HEK293 (cell line): ENCODE measurements around the gene PHF23.

Source experiments
- CTCF ChIA-PET: fragments of 350-600 bp; formaldehyde crosslinking; extraction: SDS; loops from one replicate; lab custom pipeline; 2021; ENCODE audit warnings: antibody characterized with exemption; lab: Yijun Ruan, JAX
- POLR2A ChIA-PET: fragments of 300-600 bp; formaldehyde crosslinking; extraction: SDS; loops from one replicate; lab custom pipeline; 2020; ENCODE audit warnings: antibody characterized with exemption, inconsistent platforms; lab: Yijun Ruan, JAX
- H3K27ac ChIP-seq: fragments of 200-500 bp; sonication (Bioruptor generic); 2 replicates; pipeline ENCODE4 v1.5.1; 2014; ENCODE audit warnings: low read depth, low read length, control low read depth, inconsistent platforms; ENCODE audit errors: extremely low read depth
- H3K36me3 ChIP-seq, 2 experiments: fragments of 200-500 bp in 1 of 2; sonication (Bioruptor generic) in 1 of 2; 1 replicate in 1 of 2; 2 replicates in 1 of 2; pipeline ENCODE4 v1.5.1; 2014 to 2017; ENCODE audit warnings: inconsistent platforms in 2 of 2, low read length in 2 of 2; ENCODE audit not compliant: control insufficient read depth in 2 of 2, insufficient read depth in 1 of 2
- H3K4me1 ChIP-seq: fragments of 200-500 bp; sonication (Bioruptor generic); 2 replicates; pipeline ENCODE4 v1.5.1; 2014; ENCODE audit warnings: mild to moderate bottlenecking, low read length, inconsistent platforms; ENCODE audit not compliant: control insufficient read depth, insufficient read depth
- H3K4me3 ChIP-seq: 2 replicates; pipeline ENCODE4 v1.5.1; 2011; ENCODE audit warnings: low read depth, mild to moderate bottlenecking, control low read depth, low read length, moderate library complexity
- H3K9me3 ChIP-seq: fragments of 200-500 bp; sonication (Bioruptor generic); 2 replicates; pipeline ENCODE4 v1.5.1; 2014; ENCODE audit warnings: low read depth, low read length, inconsistent platforms; ENCODE audit not compliant: control insufficient read depth, insufficient read depth
- ATF2 ChIP-seq: fragments of 450-650 bp; formaldehyde crosslinking; IDR thresholded peaks from 2 replicates; pipeline ENCODE4 v1.5.1; 2016; ENCODE audit warnings: missing biosample characterization, missing genetic modification characterization, low read depth
- FEZF1 ChIP-seq: fragments of 450-650 bp; formaldehyde crosslinking; IDR thresholded peaks from 2 replicates; pipeline ENCODE4 v1.5.1; 2016; ENCODE audit warnings: missing biosample characterization, missing genetic modification characterization
- GFI1B ChIP-seq: fragments of 450-650 bp; formaldehyde crosslinking; IDR thresholded peaks from 2 replicates; pipeline ENCODE4 v1.5.1; 2016; ENCODE audit warnings: missing biosample characterization, missing genetic modification characterization
- GLIS1 ChIP-seq: fragments of 450-650 bp; formaldehyde crosslinking; IDR thresholded peaks from 2 replicates; pipeline ENCODE4 v1.5.1; 2016; ENCODE audit warnings: missing biosample characterization, missing genetic modification characterization
- KLF1 ChIP-seq: fragments of 450-650 bp; formaldehyde crosslinking; IDR thresholded peaks from 2 replicates; pipeline ENCODE4 v1.5.1; 2016; ENCODE audit warnings: missing biosample characterization, missing genetic modification characterization
- KLF17 ChIP-seq: fragments of 450-650 bp; formaldehyde crosslinking; IDR thresholded peaks from 2 replicates; pipeline ENCODE4 v1.5.1; 2016; ENCODE audit warnings: missing biosample characterization, missing genetic modification characterization
- KLF7 ChIP-seq: fragments of 450-650 bp; formaldehyde crosslinking; IDR thresholded peaks from 2 replicates; pipeline ENCODE4 v1.5.1; 2016; ENCODE audit warnings: missing biosample characterization, missing genetic modification characterization, borderline replicate concordance
- KLF8 ChIP-seq: fragments of 450-650 bp; formaldehyde crosslinking; IDR thresholded peaks from 2 replicates; pipeline ENCODE4 v1.5.1; 2016; ENCODE audit warnings: missing biosample characterization, missing genetic modification characterization
- MZF1 ChIP-seq: fragments of 450-650 bp; formaldehyde crosslinking; IDR thresholded peaks from 2 replicates; pipeline ENCODE4 v1.5.1; 2017; ENCODE audit warnings: missing biosample characterization, missing genetic modification characterization, borderline replicate concordance
- PRDM1 ChIP-seq: fragments of 450-650 bp; formaldehyde crosslinking; IDR thresholded peaks from 2 replicates; pipeline ENCODE4; 2016; ENCODE audit warnings: missing biosample characterization, missing genetic modification characterization
- SALL2 ChIP-seq: fragments of 450-650 bp; formaldehyde crosslinking; IDR thresholded peaks from 2 replicates; pipeline ENCODE4 v1.5.0; 2017; ENCODE audit warnings: missing biosample characterization, mild to moderate bottlenecking, missing genetic modification characterization, borderline replicate concordance
- SCRT1 ChIP-seq: fragments of 450-650 bp; formaldehyde crosslinking; IDR thresholded peaks from 2 replicates; pipeline ENCODE4 v1.5.1; 2016; ENCODE audit warnings: missing biosample characterization, missing genetic modification characterization, borderline replicate concordance
- SP3 ChIP-seq: fragments of 450-650 bp; formaldehyde crosslinking; IDR thresholded peaks from 2 replicates; pipeline ENCODE4 v1.5.1; 2016; ENCODE audit warnings: missing biosample characterization, missing genetic modification characterization
- ZBTB17 ChIP-seq: fragments of 450-650 bp; formaldehyde crosslinking; IDR thresholded peaks from 2 replicates; pipeline ENCODE4 v1.5.1; 2016; ENCODE audit warnings: missing biosample characterization, missing genetic modification characterization
- ZBTB21 ChIP-seq: fragments of 450-650 bp; formaldehyde crosslinking; IDR thresholded peaks from 2 replicates; pipeline ENCODE4 v1.5.1; 2017; ENCODE audit warnings: missing biosample characterization, missing genetic modification characterization
- ZBTB26 ChIP-seq: fragments of 450-650 bp; formaldehyde crosslinking; optimal IDR thresholded peaks from 2 replicates; pipeline ENCODE3; 2016; ENCODE audit warnings: missing biosample characterization, mild to moderate bottlenecking, missing genetic modification characterization
- ZFHX2 ChIP-seq: fragments of 450-650 bp; formaldehyde crosslinking; conservative IDR thresholded peaks from 2 replicates; pipeline ENCODE4 v1.5.1; 2016; ENCODE audit warnings: missing biosample characterization, missing genetic modification characterization
- ZNF239 ChIP-seq: fragments of 450-650 bp; formaldehyde crosslinking; IDR thresholded peaks from 2 replicates; pipeline ENCODE4 v1.5.1; 2016; ENCODE audit warnings: missing biosample characterization, missing genetic modification characterization
- ZNF341 ChIP-seq: fragments of 450-650 bp; formaldehyde crosslinking; IDR thresholded peaks from 2 replicates; pipeline ENCODE4; 2016; ENCODE audit warnings: low read depth, missing biosample characterization, missing genetic modification characterization
- ZNF354C ChIP-seq: fragments of 450-650 bp; formaldehyde crosslinking; IDR thresholded peaks from 2 replicates; pipeline ENCODE4 v1.5.1; 2016; ENCODE audit warnings: missing biosample characterization, missing genetic modification characterization, low read depth, borderline replicate concordance
- ZNF391 ChIP-seq: fragments of 450-650 bp; formaldehyde crosslinking; IDR thresholded peaks from 2 replicates; pipeline ENCODE4 v1.5.1; 2016; ENCODE audit warnings: low read depth, missing biosample characterization, missing genetic modification characterization, borderline replicate concordance
- ZNF777 ChIP-seq: fragments of 450-650 bp; formaldehyde crosslinking; IDR thresholded peaks from 2 replicates; pipeline ENCODE4 v1.5.1; 2017; ENCODE audit warnings: missing biosample characterization, missing genetic modification characterization, borderline replicate concordance
- TF ChIP-seq, protein P1 (sequence below): fragments of 450-650 bp; formaldehyde crosslinking; IDR thresholded peaks from 2 replicates; pipeline ENCODE4 v1.5.1; 2017; ENCODE audit warnings: missing biosample characterization, missing genetic modification characterization
- TF ChIP-seq, protein P2 (sequence below): fragments of 450-650 bp; formaldehyde crosslinking; IDR thresholded peaks from 2 replicates; pipeline ENCODE4 v1.5.1; 2017; ENCODE audit warnings: missing biosample characterization, missing genetic modification characterization

PHF23 gene

DNA sequence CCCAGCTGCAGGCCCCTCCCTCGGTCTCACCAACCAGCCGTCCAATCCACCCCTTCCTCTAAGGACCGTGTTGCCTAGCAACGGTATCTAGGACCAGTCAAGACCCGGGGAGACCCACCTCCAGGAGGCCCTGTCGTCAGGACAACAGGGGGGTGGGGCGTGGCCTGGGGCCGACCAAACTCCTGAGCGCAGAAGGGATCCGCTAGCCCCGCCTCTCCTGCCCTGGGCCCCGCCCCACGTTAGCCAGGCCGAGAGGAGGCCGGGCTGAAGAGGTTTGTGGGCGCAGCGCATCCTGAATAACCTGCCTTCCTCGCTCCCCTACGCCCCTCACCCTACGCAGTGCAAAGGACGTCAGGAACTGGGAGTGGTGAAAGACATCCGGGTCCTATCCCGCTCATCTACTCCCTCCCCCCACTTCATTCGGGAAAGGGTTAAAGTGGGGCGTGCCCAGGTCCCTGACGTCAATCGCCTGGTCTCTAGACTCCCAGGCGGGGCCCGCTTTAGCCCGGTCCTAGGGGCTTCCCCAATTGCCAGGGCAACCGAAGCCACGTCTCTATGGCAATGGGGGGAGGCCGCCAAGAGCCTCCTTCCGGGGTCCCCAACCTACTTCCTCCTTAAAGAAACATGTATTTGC, 34.3 kb downstream of the PHF23 start (continued):
- TF ChIP-seq ZBTB21 (tag by site-specific recombination) (peak; percentile 68; the same call in 1 of the 2 replicates), ZFHX2 (tag by site-specific recombination) (peak; percentile 60; the same call in 1 of the 2 replicates), KLF1 (tag by site-specific recombination) (peak; percentile 74), SALL2 (no peak), ATF2 (tag by site-specific recombination) (peak; percentile 55), KLF7 (tag by site-specific recombination) (no peak), GLIS1 (tag by site-specific recombination) (peak; percentile 51), SP3 (tag by site-specific recombination) (peak; percentile 89), KLF17 (tag by site-specific recombination) (peak; percentile 77), GFI1B (tag by site-specific recombination) (no peak), ZBTB17 (tag by site-specific recombination) (peak; percentile 87), SCRT1 (tag by site-specific recombination) (no peak), ZNF777 (tag by site-specific recombination) (0 out of 2 replicates have a peak, but pooled peaks have one; percentile 40), KLF8 (tag by site-specific recombination) (peak; percentile 52; the same call in 1 of the 2 replicates)
- TF ChIP-seq, protein P1, sequence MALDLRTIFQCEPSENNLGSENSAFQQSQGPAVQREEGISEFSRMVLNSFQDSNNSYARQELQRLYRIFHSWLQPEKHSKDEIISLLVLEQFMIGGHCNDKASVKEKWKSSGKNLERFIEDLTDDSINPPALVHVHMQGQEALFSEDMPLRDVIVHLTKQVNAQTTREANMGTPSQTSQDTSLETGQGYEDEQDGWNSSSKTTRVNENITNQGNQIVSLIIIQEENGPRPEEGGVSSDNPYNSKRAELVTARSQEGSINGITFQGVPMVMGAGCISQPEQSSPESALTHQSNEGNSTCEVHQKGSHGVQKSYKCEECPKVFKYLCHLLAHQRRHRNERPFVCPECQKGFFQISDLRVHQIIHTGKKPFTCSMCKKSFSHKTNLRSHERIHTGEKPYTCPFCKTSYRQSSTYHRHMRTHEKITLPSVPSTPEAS (tag by site-specific recombination) = no peak

GRCh38 chr17:7204336-7204735, 34.9 kb downstream of the PHF23 start:
- Histone ChIP-seq H3K9me3 (no peaks in the 10 kb centered on the region), H3K36me3 (peaks cover 14 to 31% of the 10 kb centered on the region in 2 experiments), H3K4me3 (no peak overlapping the region)
- CTCF ChIA-PET = interaction anchor here (0.6 to 1.3 kb wide), 3 partner anchors 159 to 867 kb away, joined by 3 to 4 read pairs (median 4); no protein-coding TSS in a partner anchor
- TF ChIP-seq FEZF1 (tag by site-specific recombination) (no peak), ZNF341 (no peak), MZF1 (tag by site-specific recombination) (no peak), PRDM1 (no peak), ZBTB26 (no peak), ZNF391 (tag by site-specific recombination) (no peak), ZNF239 (tag by site-specific recombination) (no peak), ZNF354C (no peak)
- TF ChIP-seq, protein P2, sequence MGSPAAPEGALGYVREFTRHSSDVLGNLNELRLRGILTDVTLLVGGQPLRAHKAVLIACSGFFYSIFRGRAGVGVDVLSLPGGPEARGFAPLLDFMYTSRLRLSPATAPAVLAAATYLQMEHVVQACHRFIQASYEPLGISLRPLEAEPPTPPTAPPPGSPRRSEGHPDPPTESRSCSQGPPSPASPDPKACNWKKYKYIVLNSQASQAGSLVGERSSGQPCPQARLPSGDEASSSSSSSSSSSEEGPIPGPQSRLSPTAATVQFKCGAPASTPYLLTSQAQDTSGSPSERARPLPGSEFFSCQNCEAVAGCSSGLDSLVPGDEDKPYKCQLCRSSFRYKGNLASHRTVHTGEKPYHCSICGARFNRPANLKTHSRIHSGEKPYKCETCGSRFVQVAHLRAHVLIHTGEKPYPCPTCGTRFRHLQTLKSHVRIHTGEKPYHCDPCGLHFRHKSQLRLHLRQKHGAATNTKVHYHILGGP (tag by site-specific recombination) = no peak
- TF ChIP-seq, all 188 proteins: peak for 0
- H3K27ac ChIP-seq = no peak overlapping the region
- POLR2A ChIA-PET = no interaction called here
- H3K4me1 ChIP-seq = peaks cover 3% of the 10 kb centered on the region; the same call in 1 of the 2 replicates
